Common myeloid progenitor, CD34-positive (primary cell): Measurements from ENCODE around the gene FBXO28.

Experiments
- CTCF ChIA-PET: fragments of 350-600 bp; sonication (Branson Sonifier 250); formaldehyde crosslinking; loops from one replicate; lab custom pipeline; 2021; ENCODE audit warnings: antibody characterized with exemption; lab: Charles Lee
- POLR2A ChIA-PET: fragments of 350-600 bp; sonication (Branson Sonifier 250); formaldehyde crosslinking; loops from one replicate; lab custom pipeline; 2021; ENCODE audit warnings: antibody characterized with exemption; lab: Charles Lee
- DNase-seq, 3 donors: peaks; one replicate each; pipeline versions ENCODE4 v3.0.0 to v3.0.0-alpha.2; 2013
- H3K27ac ChIP-seq, 2 experiments: 1 replicate in 1 of 2; 2 replicates in 1 of 2; pipeline ENCODE4 v1.7.0; 2013; ENCODE audit warnings: inconsistent platforms in 2 of 2, low read length in 2 of 2, mild to moderate bottlenecking in 2 of 2, low read depth in 1 of 2, moderate library complexity in 1 of 2; ENCODE audit not compliant: severe bottlenecking in 2 of 2, insufficient read depth in 1 of 2, poor library complexity in 1 of 2
- H3K27me3 ChIP-seq, 5 experiments: replicated peaks in 2 of 5; 1 replicate in 3 of 5; 2 replicates in 2 of 5; pipeline versions ENCODE4 v1.6.1 to v1.7.0; 2013; ENCODE audit warnings: low read length in 4 of 5, mild to moderate bottlenecking in 2 of 5, moderate library complexity in 2 of 5, inconsistent platforms in 1 of 5; ENCODE audit not compliant: insufficient read depth in 5 of 5, control insufficient read depth in 4 of 5
- H3K36me3 ChIP-seq, 4 experiments: 1 replicate in 2 of 4; 2 replicates in 2 of 4; pipeline versions ENCODE4 v1.6.1 to v1.7.0; 2013; ENCODE audit warnings: low read length in 3 of 4, control low read depth in 1 of 4, mild to moderate bottlenecking in 1 of 4; ENCODE audit not compliant: control insufficient read depth in 4 of 4, insufficient read depth in 4 of 4
- H3K4me1 ChIP-seq, 4 experiments: 1 replicate in 3 of 4; 2 replicates in 1 of 4; pipeline versions ENCODE4 v1.6.1 to v1.7.1; 2013; ENCODE audit warnings: low read length in 3 of 4, mild to moderate bottlenecking in 3 of 4, control low read depth in 1 of 4, inconsistent platforms in 1 of 4, moderate library complexity in 1 of 4; ENCODE audit not compliant: control insufficient read depth in 4 of 4, insufficient read depth in 4 of 4; ENCODE audit errors: control extremely low read depth in 1 of 4
- H3K4me3 ChIP-seq, 7 experiments: 1 replicate in 4 of 7; 2 replicates in 3 of 7; pipeline versions ENCODE4 v1.5.1 to v1.7.0; 2013; ENCODE audit warnings: mild to moderate bottlenecking in 7 of 7, low read length in 6 of 7, moderate library complexity in 6 of 7, inconsistent platforms in 2 of 7, low read depth in 2 of 7, control low read depth in 1 of 7; ENCODE audit not compliant: insufficient read depth in 4 of 7, control insufficient read depth in 1 of 7; ENCODE audit errors: extremely low read depth in 1 of 7
- H3K9me3 ChIP-seq, 5 experiments: 1 replicate in 4 of 5; 2 replicates in 1 of 5; pipeline versions ENCODE4 v1.6.1 to v1.7.1; 2013; ENCODE audit warnings: low read length in 4 of 5, mild to moderate bottlenecking in 2 of 5, inconsistent platforms in 1 of 5, low read depth in 1 of 5, moderate library complexity in 1 of 5; ENCODE audit not compliant: control insufficient read depth in 4 of 5, insufficient read depth in 2 of 5; ENCODE audit errors: control extremely low read depth in 1 of 5
- WGBS: methylation state at CpG from one replicate; pipeline ENCODE4 v1.1.5; 2013; ENCODE audit not compliant: insufficient coverage; 5-methylcytosine and 5-hydroxymethylcytosine counted together

Gene FBXO28

GRCh38 chr1:224192082-224192788 is 78.3 kb downstream of the FBXO28 start:
- H3K27me3 ChIP-seq = no peaks in the 10 kb centered on the region
- H3K9me3 ChIP-seq = peaks cover 0 to 3% (median 0%) of the 10 kb centered on the region in 5 experiments
- no peak for DNase-seq
- H3K4me3 ChIP-seq = no peak overlapping the region
- whole genome bisulfite sequencing = 95% methylated on average over 3 of the region's 5 CpGs
- H3K27ac ChIP-seq = no peak overlapping the region
- ChIA-PET POLR2A (interaction anchor here (0.6 kb wide), 1 partner anchor 33 kb away, joined by 3 read pairs; no protein-coding TSS in a partner anchor), CTCF (interaction anchor here (1.0 to 1.8 kb wide), 3 partner anchors 8 to 22 kb away, joined by 3 to 5 read pairs (median 3); partner anchors contain the start of gene DEGS1)
- H3K36me3 ChIP-seq = peaks cover 4 to 42% (median 17%) of the 10 kb centered on the region in 4 experiments
- no peaks in the 10 kb centered on the region for H3K4me1 ChIP-seq

GRCh38 chr1:224193319-224193966 is 79.5 kb downstream of the FBXO28 start:
- H3K36me3 ChIP-seq = peaks cover 4 to 37% (median 17%) of the 10 kb centered on the region in 4 experiments
- no peak overlapping the region for H3K27ac ChIP-seq
- WGBS = 94% methylated on average over 4 of the region's 8 CpGs
- no peaks in the 10 kb centered on the region for H3K9me3 ChIP-seq
- no peak for DNase-seq
- no peaks in the 10 kb centered on the region for H3K4me1 ChIP-seq
- H3K4me3 ChIP-seq = no peak overlapping the region
- H3K27me3 ChIP-seq = no peaks in the 10 kb centered on the region
- ChIA-PET CTCF (interaction anchor here (0.5 to 1.8 kb wide), 5 partner anchors 8 to 52 kb away, joined by 3 to 5 read pairs (median 3); partner anchors contain the start of gene DEGS1), POLR2A (no interaction called here)

DNA sequence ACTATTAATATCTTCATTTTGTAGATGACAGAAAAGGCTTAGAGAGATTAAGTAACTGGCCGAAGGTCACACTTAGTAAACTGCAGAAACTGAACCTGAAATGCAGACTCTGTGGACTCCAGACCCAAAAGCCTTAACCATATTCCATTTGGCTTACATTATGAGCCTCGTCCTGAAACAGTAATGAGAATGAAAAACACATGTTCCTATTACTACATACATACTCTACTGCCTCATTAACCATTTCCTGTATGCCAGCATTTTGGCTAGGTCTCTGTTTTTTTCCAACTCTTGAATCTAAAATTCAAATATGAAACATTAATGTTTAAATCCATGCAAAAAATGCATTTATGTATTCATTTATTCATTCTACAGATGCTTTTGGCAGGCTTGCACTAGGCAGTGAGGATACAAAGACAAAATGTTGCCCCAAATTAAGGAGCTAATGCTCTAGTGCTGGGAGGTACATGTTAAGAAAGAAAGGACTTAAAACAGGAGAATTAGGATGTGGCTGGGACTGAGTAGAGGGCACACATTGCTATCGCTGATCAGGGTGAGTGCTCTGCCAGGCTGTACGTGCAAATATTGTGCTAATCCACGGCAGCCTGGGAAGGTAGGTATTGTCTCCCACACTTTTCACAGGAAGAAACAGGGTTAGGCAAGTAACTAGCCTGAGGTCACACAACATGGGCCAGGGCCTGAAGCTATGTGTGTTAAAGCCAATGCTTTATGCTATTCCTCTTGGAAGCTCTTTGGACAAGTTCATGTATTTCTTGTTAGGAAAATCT is 83.1 kb downstream of the FBXO28 start:
- Histone ChIP-seq H3K27me3 (no peaks in the 10 kb centered on the region), H3K4me1 (no peaks in the 10 kb centered on the region), H3K9me3 (no peaks in the 10 kb centered on the region), H3K27ac (no peak overlapping the region), H3K36me3 (peaks cover 4 to 17% (median 11%) of the 10 kb centered on the region in 4 experiments), H3K4me3 (no peak overlapping the region)
- DNase-seq = no peak
- ChIA-PET CTCF (interaction anchor here (1.3 kb wide), 1 partner anchor 15 kb away, joined by 3 read pairs; no protein-coding TSS in a partner anchor), POLR2A (no interaction called here)
- WGBS = 88% methylated on average over 5 of the region's 5 CpGs

- POLR2A ChIA-PET = interaction anchor here (0.6 kb wide), 1 partner anchor 36 kb away, joined by 3 read pairs; no protein-coding TSS in a partner anchor
- Histone ChIP-seq H3K4me1 (peaks cover 0 to 7% (median 0%) of the 10 kb centered on the region in 4 experiments), H3K36me3 (peaks cover 0 to 9% (median 6%) of the 10 kb centered on the region in 4 experiments), H3K27me3 (no peaks in the 10 kb centered on the region), H3K4me3 (no peak overlapping the region), H3K27ac (no peak overlapping the region), H3K9me3 (no peaks in the 10 kb centered on the region)
- no peak for DNase-seq
- WGBS = 89% methylated on average over 4 of the region's 4 CpGs
- CTCF ChIA-PET = no interaction called here
Measured at GRCh38 chr1:224198572-224198971, 84.7 kb downstream of the FBXO28 start.

- H3K27ac ChIP-seq = no peak overlapping the region
Measured at GRCh38 chr1:224199679-224200078, 85.8 kb downstream of the FBXO28 start.

DNA sequence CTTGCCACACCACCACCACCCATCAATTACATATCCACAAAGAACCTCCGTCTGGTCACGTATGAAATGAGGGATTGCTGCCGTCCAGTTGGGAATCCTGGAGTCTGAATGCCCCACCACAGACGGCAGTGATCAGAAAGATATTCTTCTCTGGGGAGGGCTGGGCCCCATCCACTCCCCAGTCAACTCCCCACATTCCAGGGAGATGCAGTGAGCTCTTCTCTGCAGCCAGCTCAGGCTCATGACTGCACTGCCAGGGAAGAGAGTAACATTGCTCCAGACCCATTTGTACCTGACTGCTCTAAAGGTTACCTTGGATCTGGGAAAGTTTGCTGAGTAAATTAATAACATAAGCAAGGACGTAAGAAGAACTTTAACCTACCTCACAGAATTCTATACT is 87.5 kb downstream of the FBXO28 start:
- Histone ChIP-seq H3K27ac (no peak overlapping the region), H3K36me3 (no peaks in the 10 kb centered on the region), H3K4me1 (peaks cover 9 to 29% (median 16%) of the 10 kb centered on the region in 4 experiments), H3K4me3 (no peak overlapping the region), H3K27me3 (no peaks in the 10 kb centered on the region), H3K9me3 (no peaks in the 10 kb centered on the region)
- DNase-seq = no peak
- ChIA-PET CTCF (interaction anchor here (0.7 kb wide), 1 partner anchor 8 kb away, joined by 3 read pairs; no protein-coding TSS in a partner anchor), POLR2A (no interaction called here)
- 100% methylated on average over 3 of the region's 5 CpGs for WGBS

More at GRCh38 chr1:224199679-224200078, 85.8 kb downstream of the FBXO28 start:
- Histone ChIP-seq H3K36me3 (peaks cover 0 to 4% (median 2%) of the 10 kb centered on the region in 4 experiments), H3K4me3 (no peak overlapping the region), H3K9me3 (no peaks in the 10 kb centered on the region), H3K27me3 (no peaks in the 10 kb centered on the region), H3K4me1 (peaks cover 4 to 17% (median 6%) of the 10 kb centered on the region in 4 experiments)
- POLR2A ChIA-PET = no interaction called here
- 100% methylated on average over 1 of the region's 2 CpGs for WGBS
- CTCF ChIA-PET = no interaction called here
- no peak for DNase-seq
